Natural killer cell (primary cell): ENCODE measurements around the gene SF3A1. TPM values are rescaled to one million over a fixed set of nuclear protein-coding genes. Genes with fewer than 3 reads are reported as not detected.

Experiments
- ATAC-seq, 3 donors: fragments of 150-1000 bp in 2 of 3; fragments of 200-7000 bp in 1 of 3; cut with Tn5 transposase; 1 replicate in 1 of 3; 2 replicates in 2 of 3; pipeline ENCODE4 v1.10.0; 2021; ENCODE audit warnings: mild to moderate bottlenecking in 2 of 3, moderate library complexity in 2 of 3
- DNase-seq, 2 donors: peaks; one replicate each; pipeline versions ENCODE4 v3.0.0 to v3.0.0-alpha.2; 2013 to 2021; ENCODE audit warnings: mixed read lengths in 1 of 2
- H3K27ac ChIP-seq: one replicate; pipeline ENCODE4 v1.5.1; 2013; ENCODE audit warnings: mild to moderate bottlenecking, low read length
- H3K27me3 ChIP-seq: one replicate; pipeline ENCODE4 v1.6.1; 2013; ENCODE audit warnings: low read length; ENCODE audit not compliant: control insufficient read depth, insufficient read depth
- H3K36me3 ChIP-seq: one replicate; pipeline ENCODE4 v1.6.1; 2013; ENCODE audit warnings: low read length; ENCODE audit not compliant: control insufficient read depth, insufficient read depth
- H3K4me1 ChIP-seq: one replicate; pipeline ENCODE4 v1.6.1; 2013; ENCODE audit warnings: low read length; ENCODE audit not compliant: control insufficient read depth, insufficient read depth
- H3K4me3 ChIP-seq: one replicate; pipeline ENCODE4 v1.5.1; 2013; ENCODE audit warnings: low read length
- H3K9me3 ChIP-seq: one replicate; pipeline ENCODE4 v1.6.1; 2013; ENCODE audit warnings: low read length; ENCODE audit not compliant: control insufficient read depth, insufficient read depth
- H3K27ac Mint-ChIP-seq, 2 donors: one replicate each; pipeline ENCODE4 v1.8.0; 2022; ENCODE audit warnings: mild to moderate bottlenecking in 2 of 2, mixed read lengths in 2 of 2, moderate library complexity in 1 of 2
- H3K27me3 Mint-ChIP-seq, 2 donors: one replicate each; pipeline ENCODE4 v1.8.0; 2022; ENCODE audit warnings: low read depth in 2 of 2, mixed read lengths in 2 of 2
- H3K36me3 Mint-ChIP-seq: one replicate; pipeline ENCODE4 v1.8.0; 2022; ENCODE audit warnings: mixed read lengths
- H3K4me1 Mint-ChIP-seq, 2 donors: one replicate each; pipeline ENCODE4 v1.8.0; 2022; ENCODE audit warnings: mixed read lengths in 2 of 2
- H3K4me3 Mint-ChIP-seq: one replicate; pipeline ENCODE4 v1.8.0; 2022; ENCODE audit warnings: mild to moderate bottlenecking, moderate library complexity, mixed read lengths
- H3K9me3 Mint-ChIP-seq, 2 donors: one replicate each; pipeline ENCODE4 v1.8.0; 2022; ENCODE audit warnings: mixed read lengths in 2 of 2
- WGBS: methylation state at CpG from one replicate; pipeline ENCODE4 v1.1.7; 2013; ENCODE audit warnings: missing lambda C conversion rate; ENCODE audit not compliant: insufficient coverage; 5-methylcytosine and 5-hydroxymethylcytosine counted together
- intact Hi-C: fragments of 100-400 bp; cut with micrococcal nuclease; formaldehyde crosslinking; loops from one replicate; pipeline ENCODE4 v1.14.2; 2022
- total RNA-seq, 4 donors: library from RNA; stranded (reverse); fragments of 120-200 nt in 1 of 4; gene quantifications; one replicate each; pipeline versions ENCODE4 v1.2.3 to v1.2.4, GENCODE V29; 2013 to 2022
- TF ChIP-seq, protein P1 (sequence below): fragments of 200-600 bp; IDR thresholded peaks from one replicate; pipeline ENCODE4 v1.8.0; 2022; ENCODE audit warnings: antibody characterized with exemption

SF3A1 gene
- total RNA-seq, 3 donors from 2014 or later (not counting 1 experiment from before 2014, with no cell fraction given), result 309 to 340 (median 319) TPM

GRCh38 chr22:30375312-30375849, 18.7 kb upstream of the SF3A1 start:
- ATAC-seq (no peak), DNase-seq (no peak)
- TF ChIP-seq, protein P1, sequence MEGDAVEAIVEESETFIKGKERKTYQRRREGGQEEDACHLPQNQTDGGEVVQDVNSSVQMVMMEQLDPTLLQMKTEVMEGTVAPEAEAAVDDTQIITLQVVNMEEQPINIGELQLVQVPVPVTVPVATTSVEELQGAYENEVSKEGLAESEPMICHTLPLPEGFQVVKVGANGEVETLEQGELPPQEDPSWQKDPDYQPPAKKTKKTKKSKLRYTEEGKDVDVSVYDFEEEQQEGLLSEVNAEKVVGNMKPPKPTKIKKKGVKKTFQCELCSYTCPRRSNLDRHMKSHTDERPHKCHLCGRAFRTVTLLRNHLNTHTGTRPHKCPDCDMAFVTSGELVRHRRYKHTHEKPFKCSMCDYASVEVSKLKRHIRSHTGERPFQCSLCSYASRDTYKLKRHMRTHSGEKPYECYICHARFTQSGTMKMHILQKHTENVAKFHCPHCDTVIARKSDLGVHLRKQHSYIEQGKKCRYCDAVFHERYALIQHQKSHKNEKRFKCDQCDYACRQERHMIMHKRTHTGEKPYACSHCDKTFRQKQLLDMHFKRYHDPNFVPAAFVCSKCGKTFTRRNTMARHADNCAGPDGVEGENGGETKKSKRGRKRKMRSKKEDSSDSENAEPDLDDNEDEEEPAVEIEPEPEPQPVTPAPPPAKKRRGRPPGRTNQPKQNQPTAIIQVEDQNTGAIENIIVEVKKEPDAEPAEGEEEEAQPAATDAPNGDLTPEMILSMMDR, result no peak
- Mint-ChIP-seq H3K36me3 (no peaks in the 10 kb centered on the region), H3K9me3 (no peaks in the 10 kb centered on the region), H3K4me3 (no peak overlapping the region), H3K27me3 (no peaks in the 10 kb centered on the region), H3K27ac (no peak overlapping the region), H3K4me1 (no peaks in the 10 kb centered on the region)
- Histone ChIP-seq H3K4me1 (peaks cover 2% of the 10 kb centered on the region), H3K36me3 (no peaks in the 10 kb centered on the region), H3K27me3 (no peaks in the 10 kb centered on the region), H3K27ac (no peak overlapping the region), H3K4me3 (no peak overlapping the region), H3K9me3 (no peaks in the 10 kb centered on the region)
- 93% methylated on average over 13 of the region's 13 CpGs for WGBS
- intact Hi-C loops, result no loop called here

- Mint-ChIP-seq H3K27me3 (no peaks in the 10 kb centered on the region), H3K9me3 (no peaks in the 10 kb centered on the region), H3K36me3 (no peaks in the 10 kb centered on the region), H3K4me1 (no peaks in the 10 kb centered on the region), H3K27ac (no peak overlapping the region), H3K4me3 (no peak overlapping the region)
- Histone ChIP-seq H3K9me3 (no peaks in the 10 kb centered on the region), H3K36me3 (no peaks in the 10 kb centered on the region), H3K27ac (no peak overlapping the region), H3K4me3 (no peak overlapping the region), H3K27me3 (no peaks in the 10 kb centered on the region), H3K4me1 (peaks cover 2% of the 10 kb centered on the region)
- intact Hi-C loops, result no loop called here
- ATAC-seq (no peak), DNase-seq (no peak)
- TF ChIP-seq, protein P1, result no peak
- WGBS, result 94% methylated on average over 33 of the region's 33 CpGs
Observed at GRCh38 chr22:30373331-30374325, 16.9 kb upstream of the SF3A1 start.

DNA sequence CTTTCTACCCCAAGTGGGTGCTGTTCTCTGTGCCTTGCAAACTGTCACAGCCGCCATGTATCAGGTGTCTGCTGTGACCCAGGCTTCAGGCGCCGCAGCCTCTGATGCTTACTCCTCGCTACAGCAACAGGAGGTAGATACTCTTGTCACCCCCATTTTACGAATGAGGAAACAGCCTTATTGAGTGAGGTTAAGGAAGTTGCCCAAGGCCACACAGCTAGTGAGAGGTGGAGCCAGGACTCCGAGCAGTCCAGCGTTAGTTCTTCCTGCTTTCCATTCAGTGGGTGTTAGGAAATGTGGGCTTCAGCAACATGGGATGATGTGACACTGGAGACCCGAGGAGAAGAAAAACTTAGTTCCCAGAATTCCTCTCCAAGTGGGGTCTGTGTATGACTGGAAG, 16.2 kb upstream of the SF3A1 start:
- Mint-ChIP-seq H3K36me3 (no peaks in the 10 kb centered on the region), H3K9me3 (no peaks in the 10 kb centered on the region), H3K4me3 (no peak overlapping the region), H3K27ac (no peak overlapping the region), H3K27me3 (no peaks in the 10 kb centered on the region), H3K4me1 (no peaks in the 10 kb centered on the region)
- no peaks in the 10 kb centered on the region for H3K36me3 ChIP-seq
- H3K4me3 ChIP-seq, result no peak overlapping the region
- intact Hi-C loops, result no loop called here
- no peaks in the 10 kb centered on the region for H3K27me3 ChIP-seq
- ATAC-seq, result peak in 1 of 3 donors; percentile 49
- DNase-seq, result no peak
- peaks cover 2% of the 10 kb centered on the region for H3K4me1 ChIP-seq
- 84% methylated on average over 8 of the region's 8 CpGs for WGBS
- H3K9me3 ChIP-seq, result no peaks in the 10 kb centered on the region
- H3K27ac ChIP-seq, result no peak overlapping the region
- TF ChIP-seq, protein P1, result no peak
